ENCODE measurements around the gene CALHM6. TPM values are rescaled to one million over a fixed set of nuclear protein-coding genes. Genes with fewer than 3 reads are reported as not detected.

The CALHM6 gene
- total RNA-seq, 2 donors from 2014 or later = 1.5 to 6.2 TPM

DNA sequence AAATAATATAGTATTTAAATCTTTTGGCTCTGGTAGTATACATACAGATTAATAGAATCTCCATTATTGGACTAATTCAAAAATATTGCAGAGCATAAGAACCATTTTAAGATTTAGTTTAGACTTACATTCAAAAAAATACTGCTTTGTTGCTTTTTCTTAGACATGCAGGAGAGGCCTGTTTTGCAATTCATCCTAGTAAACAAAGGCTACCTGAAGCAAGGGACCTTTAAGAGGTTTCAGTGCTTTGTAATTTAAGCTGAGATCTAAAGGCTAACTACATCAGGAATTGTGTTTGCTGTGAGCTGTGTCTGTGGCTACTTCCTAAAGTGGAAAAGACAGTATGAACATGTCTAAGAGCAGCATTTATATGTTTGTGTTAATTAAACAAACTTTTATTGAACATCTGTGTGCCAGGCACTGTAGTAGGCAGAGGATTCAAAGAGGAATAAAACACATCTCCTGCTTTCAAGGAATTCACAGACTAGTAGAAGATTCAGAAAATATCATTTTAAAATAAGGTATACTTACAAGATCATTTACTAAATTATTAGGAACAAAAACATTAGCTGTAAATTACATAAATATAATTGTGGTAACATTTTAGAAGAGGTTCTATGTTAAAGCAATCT lies 29.1 kb upstream of the CALHM6 start:
- Histone ChIP-seq H3K9ac (ENCODE audit: low read depth in 2 of 2, low read length in 2 of 2) (no peak overlapping the region), H3K4me3 (no peak overlapping the region)
- DNase-seq = no peak

GRCh38 chr6:116433206-116433712 lies 27.9 kb upstream of the CALHM6 start:
- Histone ChIP-seq H3K27me3 (no peaks in the 10 kb centered on the region), H3K36me3 (no peaks in the 10 kb centered on the region), H3K27ac (no peak overlapping the region), H3K9me3 (no peaks in the 10 kb centered on the region), H3K4me3 (no peak overlapping the region), H3K9ac (ENCODE audit: low read depth in 2 of 2, low read length in 2 of 2) (no peak overlapping the region), H3K4me1 (no peaks in the 10 kb centered on the region)
- intact Hi-C loops (cut with DNase I) = no loop called here
- no peak for DNase-seq
- TF ChIP-seq, protein P1, sequence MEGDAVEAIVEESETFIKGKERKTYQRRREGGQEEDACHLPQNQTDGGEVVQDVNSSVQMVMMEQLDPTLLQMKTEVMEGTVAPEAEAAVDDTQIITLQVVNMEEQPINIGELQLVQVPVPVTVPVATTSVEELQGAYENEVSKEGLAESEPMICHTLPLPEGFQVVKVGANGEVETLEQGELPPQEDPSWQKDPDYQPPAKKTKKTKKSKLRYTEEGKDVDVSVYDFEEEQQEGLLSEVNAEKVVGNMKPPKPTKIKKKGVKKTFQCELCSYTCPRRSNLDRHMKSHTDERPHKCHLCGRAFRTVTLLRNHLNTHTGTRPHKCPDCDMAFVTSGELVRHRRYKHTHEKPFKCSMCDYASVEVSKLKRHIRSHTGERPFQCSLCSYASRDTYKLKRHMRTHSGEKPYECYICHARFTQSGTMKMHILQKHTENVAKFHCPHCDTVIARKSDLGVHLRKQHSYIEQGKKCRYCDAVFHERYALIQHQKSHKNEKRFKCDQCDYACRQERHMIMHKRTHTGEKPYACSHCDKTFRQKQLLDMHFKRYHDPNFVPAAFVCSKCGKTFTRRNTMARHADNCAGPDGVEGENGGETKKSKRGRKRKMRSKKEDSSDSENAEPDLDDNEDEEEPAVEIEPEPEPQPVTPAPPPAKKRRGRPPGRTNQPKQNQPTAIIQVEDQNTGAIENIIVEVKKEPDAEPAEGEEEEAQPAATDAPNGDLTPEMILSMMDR (IDR thresholded peaks at IDR 0.05) = no peak

More for the DNA sequence above, 29.1 kb upstream of the CALHM6 start:
- no peaks in the 10 kb centered on the region for H3K36me3 ChIP-seq
- intact Hi-C loops (cut with DNase I) = no loop called here
- H3K9me3 ChIP-seq = no peaks in the 10 kb centered on the region
- no peaks in the 10 kb centered on the region for H3K4me1 ChIP-seq
- no peak overlapping the region for H3K27ac ChIP-seq
- no peaks in the 10 kb centered on the region for H3K27me3 ChIP-seq
- TF ChIP-seq, protein P1 (IDR thresholded peaks at IDR 0.05) = no peak

DNA sequence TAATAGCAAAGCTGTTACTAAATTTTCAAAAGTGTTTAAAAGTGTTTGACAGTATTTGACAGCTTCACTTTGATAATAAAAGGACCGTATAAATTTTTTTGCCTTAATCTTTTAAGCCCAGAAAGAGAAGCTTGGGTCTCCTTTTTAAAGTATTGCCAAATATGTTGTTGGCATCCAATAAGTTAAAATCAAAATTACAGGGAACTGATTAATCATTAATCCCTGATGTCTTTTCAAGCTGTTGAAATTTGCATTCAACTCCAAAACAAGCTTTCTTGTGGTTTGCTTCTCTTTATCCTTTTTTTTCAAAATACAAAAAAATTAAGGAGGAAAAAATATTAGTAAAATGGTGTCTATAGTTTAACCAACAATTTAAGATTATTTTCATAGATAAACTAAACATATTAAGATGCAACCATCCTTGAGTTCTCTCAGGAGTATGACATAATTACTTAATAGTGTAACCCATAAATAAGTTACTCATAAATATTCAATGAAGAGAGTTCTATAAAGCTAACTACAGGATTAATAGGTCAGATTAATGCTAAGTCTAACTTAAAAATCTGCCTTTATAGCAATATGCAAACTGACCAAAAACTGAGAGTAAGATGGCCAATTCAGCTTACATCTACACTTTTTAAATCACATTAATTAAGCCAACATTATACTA lies 27.0 kb upstream of the CALHM6 start:
- TF ChIP-seq, protein P1 (IDR thresholded peaks at IDR 0.05) = no peak
- H3K27ac ChIP-seq = no peak overlapping the region
- H3K36me3 ChIP-seq = no peaks in the 10 kb centered on the region
- no peak overlapping the region for H3K4me3 ChIP-seq
- no peak for DNase-seq
- H3K27me3 ChIP-seq = no peaks in the 10 kb centered on the region
- intact Hi-C loops (cut with DNase I) = no loop called here
- H3K4me1 ChIP-seq = no peaks in the 10 kb centered on the region
- no peaks in the 10 kb centered on the region for H3K9me3 ChIP-seq
- H3K9ac ChIP-seq (ENCODE audit: low read depth in 2 of 2, low read length in 2 of 2) = no peak overlapping the region

GRCh38 chr6:116436586-116436985 lies 24.6 kb upstream of the CALHM6 start:
- Histone ChIP-seq H3K27ac (no peak overlapping the region), H3K36me3 (no peaks in the 10 kb centered on the region), H3K9ac (ENCODE audit: low read depth in 2 of 2, low read length in 2 of 2) (no peak overlapping the region), H3K4me1 (no peaks in the 10 kb centered on the region), H3K27me3 (no peaks in the 10 kb centered on the region), H3K4me3 (no peak overlapping the region), H3K9me3 (no peaks in the 10 kb centered on the region)
- TF ChIP-seq, protein P1 (IDR thresholded peaks at IDR 0.05) = no peak
- intact Hi-C loops (cut with DNase I) = no loop called here
- no peak for DNase-seq

DNA sequence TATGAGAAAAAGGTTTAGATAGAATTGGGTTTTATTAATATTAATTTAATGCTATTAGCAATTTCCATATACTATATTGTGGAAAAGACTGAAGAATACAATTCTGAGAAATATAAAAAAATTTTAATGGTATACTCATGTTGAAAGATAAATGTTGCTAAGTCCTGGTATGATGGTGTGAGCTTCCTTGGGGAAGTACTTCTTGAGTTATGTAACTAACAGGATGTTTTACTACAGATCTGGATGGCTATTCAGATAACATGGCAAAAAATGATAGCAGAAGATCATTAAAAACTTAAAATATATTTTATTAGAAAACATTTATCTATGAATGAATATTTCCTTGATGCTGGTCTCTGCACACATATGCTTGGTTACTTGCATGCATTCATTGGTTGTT lies 23.5 kb upstream of the CALHM6 start:
- Histone ChIP-seq H3K27me3 (no peaks in the 10 kb centered on the region), H3K9me3 (no peaks in the 10 kb centered on the region), H3K27ac (no peak overlapping the region), H3K36me3 (no peaks in the 10 kb centered on the region), H3K4me3 (no peak overlapping the region), H3K9ac (ENCODE audit: low read depth in 2 of 2, low read length in 2 of 2) (no peak overlapping the region), H3K4me1 (no peaks in the 10 kb centered on the region)
- intact Hi-C loops (cut with DNase I) = no loop called here
- no peak for DNase-seq
- TF ChIP-seq, protein P1 (IDR thresholded peaks at IDR 0.05) = no peak
